K562 (cell line): ENCODE data around the gene KIAA0040. TPM values are rescaled to one million over a fixed set of nuclear protein-coding genes. Genes with fewer than 3 reads are reported as not detected.

Experiments
- ATAC-seq: fragments of 200-7000 bp; cut with Tn5 transposase; 3 replicates; pipeline ENCODE4 v1.9.1; 2020; ENCODE audit warnings: moderate library complexity
- BruUV-seq: library from RNA; stranded (reverse); fragments of 400-500 nt; replicated peaks from 2 replicates; lab custom pipeline; 2021; lab: Mats Ljungman, UMichigan
- CTCF ChIA-PET: fragments of 300-600 bp; formaldehyde crosslinking; extraction: SDS; loops from one replicate; lab custom pipeline; 2021; ENCODE audit warnings: low intra/inter-chr PET ratio; lab: Yijun Ruan, JAX
- POLR2A ChIA-PET: fragments of 300-600, 350-650 bp; sonication (Branson Sonifier 250); formaldehyde crosslinking; extraction: SDS; loops from one replicate; lab custom pipeline; 2021; ENCODE audit warnings: antibody characterized with exemption, inconsistent platforms; lab: Yijun Ruan, JAX
- DNase-seq, 4 experiments: peaks; one replicate each; pipeline versions ENCODE4 v3.0.0 to v3.0.0-alpha.2; 2011 to 2018; ENCODE audit warnings: low spot score in 3 of 4, mixed read lengths in 3 of 4; ENCODE audit errors: extremely low read depth in 1 of 4
- FAIRE-seq: peaks from 2 replicates; lab custom pipeline; 2011; peaks lifted over from hg19 to GRCh38; lab: Jason Lieb, UNC
- H2AFZ ChIP-seq: 2 replicates; pipeline ENCODE4 v1.6.0; 2011; ENCODE audit warnings: low read depth, low read length, control low read depth, inconsistent platforms
- H3K27ac ChIP-seq: fragments of 200-600 bp; 3 replicates; pipeline ENCODE4 v1.8.0; 2011; ENCODE audit warnings: low read depth, mild to moderate bottlenecking, control low read depth, inconsistent platforms, low read length, moderate library complexity, mixed read lengths; ENCODE audit errors: extremely low read depth
- H3K27me3 ChIP-seq, 2 experiments: fragments of 300-600 bp in 1 of 2; 2 replicates in 1 of 2; 3 replicates in 1 of 2; pipeline versions ENCODE4 v1.6.0 to v1.8.0; 2011; ENCODE audit warnings: inconsistent platforms in 2 of 2, low read length in 2 of 2, mild to moderate bottlenecking in 1 of 2, mixed read lengths in 1 of 2, moderate library complexity in 1 of 2; ENCODE audit not compliant: control insufficient read depth in 2 of 2, insufficient read depth in 2 of 2
- H3K36me3 ChIP-seq: fragments of 300-600 bp; 3 replicates; pipeline ENCODE4 v1.8.0; 2011; ENCODE audit warnings: mild to moderate bottlenecking, low read length, inconsistent platforms; ENCODE audit not compliant: control insufficient read depth, insufficient read depth
- H3K4me1 ChIP-seq, 2 experiments: fragments of 200-600 bp in 1 of 2; replicated peaks in 1 of 2; 2 replicates in 1 of 2; 3 replicates in 1 of 2; pipeline versions ENCODE4 v1.5.1 to v1.8.0; 2011; ENCODE audit warnings: inconsistent platforms in 2 of 2, low read length in 2 of 2, mild to moderate bottlenecking in 1 of 2, mixed read lengths in 1 of 2, moderate library complexity in 1 of 2; ENCODE audit not compliant: control insufficient read depth in 2 of 2, insufficient read depth in 2 of 2
- H3K4me2 ChIP-seq: 2 replicates; pipeline ENCODE4 v1.6.1; 2011; ENCODE audit warnings: low read length, control low read depth, inconsistent platforms, mixed read lengths; ENCODE audit not compliant: insufficient read depth
- H3K4me3 ChIP-seq: fragments of 200-600 bp; sonication (generic), shearing (Covaris generic); 2 replicates; pipeline ENCODE4 v1.5.1; 2016; ENCODE audit warnings: control low read depth, inconsistent platforms
- H3K79me2 ChIP-seq: fragments of 200-600 bp; 3 replicates; pipeline ENCODE4 v1.8.0; 2011; ENCODE audit warnings: low read length, inconsistent platforms; ENCODE audit not compliant: control insufficient read depth, insufficient read depth
- H3K9ac ChIP-seq, 2 experiments: 2 replicates each; pipeline versions ENCODE4 v1.6.0 to v1.6.1; 2011; ENCODE audit warnings: low read depth in 2 of 2, low read length in 2 of 2, control low read depth in 1 of 2, inconsistent platforms in 1 of 2, mild to moderate bottlenecking in 1 of 2, mixed read lengths in 1 of 2; ENCODE audit not compliant: insufficient read depth in 1 of 2
- H3K9me1 ChIP-seq: one replicate; pipeline ENCODE4 v1.6.0; 2011; ENCODE audit warnings: inconsistent platforms, mild to moderate bottlenecking, low read length, moderate library complexity; ENCODE audit not compliant: control insufficient read depth, insufficient read depth
- H3K9me3 ChIP-seq: replicated peaks from 2 replicates; pipeline ENCODE4 v1.5.1; 2011; ENCODE audit warnings: low read depth, low read length, inconsistent platforms; ENCODE audit not compliant: control insufficient read depth, insufficient read depth
- H4K20me1 ChIP-seq: replicated peaks from 2 replicates; pipeline ENCODE4 v1.6.1; 2011; ENCODE audit warnings: low read length, inconsistent platforms, mixed read lengths; ENCODE audit not compliant: control insufficient read depth, insufficient read depth
- LCOR ChIP-seq: sonication (generic); formaldehyde crosslinking; IDR thresholded peaks from 2 replicates; pipeline ENCODE4 v1.8.0; 2022; ENCODE audit warnings: mild to moderate bottlenecking, missing genetic modification reagents
- MTF1 ChIP-seq: fragments of 250-450 bp; sonication (Bioruptor Pico); IDR thresholded peaks from 2 replicates; pipeline ENCODE4 v1.9.0; 2021; ENCODE audit warnings: moderate library complexity, mild to moderate bottlenecking, inconsistent platforms, borderline replicate concordance
- PML ChIP-seq: IDR thresholded peaks from 2 replicates; pipeline ENCODE4 v1.6.1; 2012; ENCODE audit warnings: low read length, inconsistent platforms
- SETDB1 ChIP-seq: IDR thresholded peaks from one replicate; pipeline ENCODE4 v1.6.1; 2012; ENCODE audit warnings: low read length, control low read depth, inconsistent platforms
- SMARCC2 ChIP-seq: fragments of 450-650 bp; IDR thresholded peaks from 2 replicates; pipeline ENCODE4 v1.6.1; 2017; ENCODE audit warnings: antibody characterized with exemption, moderate library complexity, mild to moderate bottlenecking, low read depth
- SOX6 ChIP-seq: fragments of 450-650 bp; IDR thresholded peaks from 2 replicates; pipeline ENCODE4 v1.6.1; 2014; ENCODE audit warnings: mild to moderate bottlenecking
- ZNF175 ChIP-seq: fragments of 200-800 bp; sonication (Bioruptor generic); IDR thresholded peaks from 2 replicates; pipeline ENCODE4 v1.6.1; 2016; ENCODE audit warnings: low read depth, mild to moderate bottlenecking, missing genetic modification characterization, missing compliant biosample characterization
- ZNF3 ChIP-seq: fragments of 250-450 bp; sonication (Bioruptor Pico); IDR thresholded peaks from 2 replicates; pipeline ENCODE4 v1.5.0; 2021; ENCODE audit warnings: mild to moderate bottlenecking, moderate library complexity
- WGBS: fragments of 100-300 bp; shearing (Covaris generic); methylation state at CpG from one replicate; pipeline ENCODE4 v1.1.6; 2016; ENCODE audit warnings: low coverage, mixed read lengths; ENCODE audit not compliant: insufficient coverage; ENCODE audit errors: missing lambda C conversion rate; 5-methylcytosine and 5-hydroxymethylcytosine counted together
- in situ Hi-C: fragments of 300-500 bp; cut with MboI; formaldehyde crosslinking; loops from 4 replicates; pipeline ENCODE4 v1.15.0; 2018; ENCODE audit warnings: inconsistent platforms, mixed read lengths
- intact Hi-C: fragments of 100-400 bp; cut with micrococcal nuclease; formaldehyde crosslinking; loops from 2 replicates; pipeline ENCODE4 v1.14.2; 2022
- polyA plus RNA-seq, 8 experiments: library from polyadenylated mRNA; depleted of rRNA in 4 of 8; stranded (reverse) in 5 of 8; unstranded in 3 of 8; fragments of >200 nt; fragmentation: Nextera tagmentation in 2 of 8; fragmentation: Illumina TruSeq in 1 of 8; extraction: Ambion mirVana in 2 of 8; extraction: Trizol in 1 of 8; gene quantifications; 2 replicates each; pipeline versions ENCODE4 v1.2.1 to v1.2.3, GENCODE V29; 2011 to 2014; ENCODE audit warnings: inconsistent platforms in 1 of 8, missing spikeins in 1 of 8
- total RNA-seq, 7 experiments: library from RNA; depleted of rRNA in 6 of 7; stranded (reverse); fragments of >200 nt in 6 of 7; fragmentation: Illumina TruSeq in 2 of 7; extraction: Trizol in 2 of 7; gene quantifications; 2 replicates each; pipeline versions ENCODE4 v1.2.1 to v1.2.3, GENCODE V29; 2011 to 2021; ENCODE audit warnings: low replicate concordance in 1 of 7
- TF ChIP-seq, protein P1 (sequence below): fragments of 450-650 bp; IDR thresholded peaks from 2 replicates; pipeline ENCODE4 v1.6.1; 2016; ENCODE audit warnings: borderline replicate concordance
- TF ChIP-seq, protein P2 (sequence below): fragments of 450-650 bp; formaldehyde crosslinking; conservative IDR thresholded peaks from 2 replicates; pipeline ENCODE4 v1.4.0; 2022; ENCODE audit warnings: mild to moderate bottlenecking, missing genetic modification characterization

KIAA0040 gene
- total and polyA plus RNA-seq, 9 of the 15 experiments (the other 6 are each of a cell fraction or from before 2014, with no cell fraction given), result 3.4 to 13.6 (median 7.1) TPM

DNA sequence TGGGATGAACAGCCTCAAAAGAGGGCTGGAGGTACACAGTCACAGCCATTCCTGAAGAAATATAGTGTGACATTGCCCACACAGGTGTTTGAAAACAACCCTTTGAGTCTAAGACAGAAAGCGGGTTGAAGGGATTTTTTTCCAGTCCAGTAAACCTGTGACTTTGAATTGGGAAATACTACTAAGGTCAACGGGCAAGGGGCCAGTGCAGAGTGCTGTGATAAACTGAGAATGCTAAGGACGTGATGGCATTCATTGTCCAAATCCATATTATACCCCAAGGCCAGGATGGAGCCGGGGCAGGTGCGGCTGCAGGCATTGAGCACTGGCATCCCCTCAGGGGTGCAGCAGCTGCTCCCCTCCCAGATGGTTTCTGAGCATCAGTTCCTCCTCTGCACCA lies 36.6 kb downstream of the KIAA0040 start:
- 2% methylated on average over 5 of the region's 5 CpGs for WGBS
- CTCF ChIA-PET, result interaction anchor here (0.9 to 4.0 kb wide), 2 partner anchors 163 to 918 kb away, joined by 3 to 49 read pairs; no protein-coding TSS in a partner anchor
- H3K4me1 ChIP-seq, result no peaks in the 10 kb centered on the region
- DNase-seq, result no peak
- in situ Hi-C loops (no loop called here), intact Hi-C loops (loop anchor here (1.0 to 2.0 kb wide), 2 partner anchors 65 to 1687 kb away; no protein-coding TSS in a partner anchor)
- no peak overlapping the region for H3K27ac ChIP-seq
- H3K27me3 ChIP-seq, result peaks cover 4 to 24% of the 10 kb centered on the region in 2 experiments; a peak in 4 of 5 replicates
- no peak overlapping the region for H3K4me3 ChIP-seq
- H3K9ac ChIP-seq, result no peak overlapping the region
- no peak overlapping the region for H3K4me2 ChIP-seq
- TF ChIP-seq SMARCC2, result no peak
- no peak for TF ChIP-seq SOX6
- TF ChIP-seq SETDB1, result no peak
- TF ChIP-seq MTF1 (CRISPR knock-in tag), result no peak
- TF ChIP-seq LCOR (CRISPR knock-in tag), result no peak
- TF ChIP-seq, protein P1, sequence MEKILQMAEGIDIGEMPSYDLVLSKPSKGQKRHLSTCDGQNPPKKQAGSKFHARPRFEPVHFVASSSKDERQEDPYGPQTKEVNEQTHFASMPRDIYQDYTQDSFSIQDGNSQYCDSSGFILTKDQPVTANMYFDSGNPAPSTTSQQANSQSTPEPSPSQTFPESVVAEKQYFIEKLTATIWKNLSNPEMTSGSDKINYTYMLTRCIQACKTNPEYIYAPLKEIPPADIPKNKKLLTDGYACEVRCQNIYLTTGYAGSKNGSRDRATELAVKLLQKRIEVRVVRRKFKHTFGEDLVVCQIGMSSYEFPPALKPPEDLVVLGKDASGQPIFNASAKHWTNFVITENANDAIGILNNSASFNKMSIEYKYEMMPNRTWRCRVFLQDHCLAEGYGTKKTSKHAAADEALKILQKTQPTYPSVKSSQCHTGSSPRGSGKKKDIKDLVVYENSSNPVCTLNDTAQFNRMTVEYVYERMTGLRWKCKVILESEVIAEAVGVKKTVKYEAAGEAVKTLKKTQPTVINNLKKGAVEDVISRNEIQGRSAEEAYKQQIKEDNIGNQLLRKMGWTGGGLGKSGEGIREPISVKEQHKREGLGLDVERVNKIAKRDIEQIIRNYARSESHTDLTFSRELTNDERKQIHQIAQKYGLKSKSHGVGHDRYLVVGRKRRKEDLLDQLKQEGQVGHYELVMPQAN, result no peak
- TF ChIP-seq, protein P2, sequence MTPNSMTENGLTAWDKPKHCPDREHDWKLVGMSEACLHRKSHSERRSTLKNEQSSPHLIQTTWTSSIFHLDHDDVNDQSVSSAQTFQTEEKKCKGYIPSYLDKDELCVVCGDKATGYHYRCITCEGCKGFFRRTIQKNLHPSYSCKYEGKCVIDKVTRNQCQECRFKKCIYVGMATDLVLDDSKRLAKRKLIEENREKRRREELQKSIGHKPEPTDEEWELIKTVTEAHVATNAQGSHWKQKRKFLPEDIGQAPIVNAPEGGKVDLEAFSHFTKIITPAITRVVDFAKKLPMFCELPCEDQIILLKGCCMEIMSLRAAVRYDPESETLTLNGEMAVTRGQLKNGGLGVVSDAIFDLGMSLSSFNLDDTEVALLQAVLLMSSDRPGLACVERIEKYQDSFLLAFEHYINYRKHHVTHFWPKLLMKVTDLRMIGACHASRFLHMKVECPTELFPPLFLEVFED, result no peak
- TF ChIP-seq ZNF175 (CRISPR knock-in tag), result no peak
- TF ChIP-seq PML, result no peak
- no peak for TF ChIP-seq ZNF3 (CRISPR knock-in tag)
- BruUV-seq, result no TSS peak
- no peaks in the 10 kb centered on the region for H3K9me3 ChIP-seq
- H3K9me1 ChIP-seq, result no peaks in the 10 kb centered on the region
- H2AFZ ChIP-seq, result no peak overlapping the region
- FAIRE-seq, result no peak
- peaks cover 6% of the 10 kb centered on the region; the same call in 1 of the 3 replicates for H3K36me3 ChIP-seq
- no peaks in the 10 kb centered on the region; the same call in 1 of the 2 replicates for H4K20me1 ChIP-seq
- ATAC-seq, result no peak
- POLR2A ChIA-PET, result interaction anchor here (1.0 to 3.0 kb wide), 3 partner anchors 12 to 41 kb away, joined by 3 to 9 read pairs (median 4); no protein-coding TSS in a partner anchor
- H3K79me2 ChIP-seq, result no peaks in the 10 kb centered on the region
